HG02885 (cell line): ENCODE data around the gene CAMK2G.

Experiments used
- ATAC-seq: cut with Tn5 transposase; IDR thresholded peaks from one replicate; pipeline ENCODE4 v1.9.1; 2021; ENCODE audit warnings: mild to moderate bottlenecking; ENCODE audit not compliant: unreplicated experiment, poor library complexity

The CAMK2G gene

GRCh38 chr10:73865459-73866442 is 8.6 kb downstream of the CAMK2G start:
- peak; percentile 79 for ATAC-seq

DNA sequence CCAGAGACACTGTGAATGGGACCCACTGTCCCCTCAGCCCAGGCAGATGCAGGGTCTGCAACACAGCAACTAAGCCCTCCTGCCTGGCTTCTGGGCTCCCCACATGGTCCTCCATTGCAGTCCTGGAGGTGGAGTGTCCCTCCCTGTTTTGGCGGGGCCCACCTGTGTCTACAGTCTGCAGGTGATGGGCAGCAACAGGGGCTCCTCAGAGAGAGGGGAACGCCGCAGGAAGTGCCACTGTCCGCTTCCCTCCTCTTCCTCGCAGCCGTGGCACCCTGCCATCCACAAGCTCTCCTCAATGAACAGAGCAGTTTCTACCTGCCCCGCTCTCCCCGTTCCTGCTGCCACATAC is 9.3 kb downstream of the CAMK2G start:
- no peak for ATAC-seq

GRCh38 chr10:73864229-73864628 is 10.1 kb downstream of the CAMK2G start:
- ATAC-seq = no peak

DNA sequence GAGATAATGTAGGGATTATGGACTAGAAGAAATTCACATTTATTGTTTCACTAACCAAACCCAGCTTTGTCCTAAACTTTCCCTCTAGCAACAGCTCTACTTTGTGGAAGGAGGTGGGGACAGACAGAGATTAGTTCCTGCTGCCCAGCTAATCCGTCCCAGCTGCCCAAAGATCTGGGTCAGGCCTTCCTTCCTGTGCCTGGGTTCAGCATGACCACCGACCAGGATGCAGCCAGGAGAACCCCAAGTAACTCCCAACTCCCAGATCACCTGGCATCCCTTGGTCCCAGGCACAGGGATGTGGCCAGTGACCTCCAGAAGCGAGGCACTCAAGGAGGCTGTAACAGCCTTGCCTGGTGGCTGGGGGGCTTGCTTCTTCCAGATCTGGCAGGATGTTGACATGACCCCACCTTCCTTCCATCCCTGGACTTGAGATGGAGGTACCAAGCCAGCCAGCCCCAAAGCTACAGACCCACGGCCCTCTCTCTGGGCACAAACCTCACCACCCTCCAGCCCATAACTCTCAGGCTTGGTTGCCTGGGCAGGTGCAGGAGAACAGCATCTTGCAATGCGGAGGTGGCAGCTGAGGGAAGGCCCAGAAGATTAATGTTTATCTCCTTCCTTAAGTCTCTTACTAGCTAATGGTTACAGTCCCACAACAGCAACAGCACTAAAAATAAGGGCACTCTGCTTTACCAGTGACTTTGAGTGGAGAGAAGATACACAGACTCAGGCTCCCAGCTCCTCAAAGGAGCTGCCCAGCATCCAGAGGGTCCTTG is 11.1 kb downstream of the CAMK2G start:
- no peak for ATAC-seq

- no peak for ATAC-seq
These were observed 12.3 kb downstream of the CAMK2G start for GRCh38 chr10:73862011-73862410.

DNA sequence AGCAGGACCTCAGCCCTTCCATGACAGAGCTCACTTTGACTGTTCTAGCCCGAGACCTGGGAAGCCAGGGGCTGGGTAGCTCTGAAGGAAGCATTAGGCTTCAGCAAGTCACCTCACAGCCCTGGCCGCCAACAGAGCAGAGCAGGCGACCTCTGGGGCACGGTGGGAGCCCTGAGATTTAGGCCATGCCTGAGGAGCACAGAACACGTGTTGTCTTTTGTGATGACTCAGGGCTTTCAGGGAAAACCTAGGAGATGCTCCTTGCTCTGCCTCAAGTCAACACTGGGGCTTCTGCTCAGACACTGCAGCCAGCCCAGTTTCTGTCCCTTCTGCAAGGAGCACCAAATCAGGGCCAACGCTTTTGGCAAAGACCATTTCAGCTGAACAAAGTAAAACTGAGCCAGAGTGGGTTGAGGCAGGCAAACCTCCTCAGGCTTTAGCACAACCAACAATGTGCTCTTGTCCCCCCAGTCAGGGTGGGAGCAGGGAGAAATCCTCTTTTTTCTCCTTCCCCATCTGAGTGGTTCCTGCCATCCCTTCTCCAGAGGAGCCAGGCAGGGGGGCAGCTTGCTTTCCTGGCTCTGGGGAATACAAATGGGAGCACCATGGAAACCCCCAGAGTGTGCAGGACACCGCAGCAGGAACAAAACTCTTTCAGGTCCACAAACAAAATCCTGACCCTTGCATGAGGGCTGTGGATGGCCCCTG is 14.4 kb downstream of the CAMK2G start:
- no peak for ATAC-seq

GRCh38 chr10:73859428-73859783 is 14.9 kb downstream of the CAMK2G start:
- no peak for ATAC-seq

DNA sequence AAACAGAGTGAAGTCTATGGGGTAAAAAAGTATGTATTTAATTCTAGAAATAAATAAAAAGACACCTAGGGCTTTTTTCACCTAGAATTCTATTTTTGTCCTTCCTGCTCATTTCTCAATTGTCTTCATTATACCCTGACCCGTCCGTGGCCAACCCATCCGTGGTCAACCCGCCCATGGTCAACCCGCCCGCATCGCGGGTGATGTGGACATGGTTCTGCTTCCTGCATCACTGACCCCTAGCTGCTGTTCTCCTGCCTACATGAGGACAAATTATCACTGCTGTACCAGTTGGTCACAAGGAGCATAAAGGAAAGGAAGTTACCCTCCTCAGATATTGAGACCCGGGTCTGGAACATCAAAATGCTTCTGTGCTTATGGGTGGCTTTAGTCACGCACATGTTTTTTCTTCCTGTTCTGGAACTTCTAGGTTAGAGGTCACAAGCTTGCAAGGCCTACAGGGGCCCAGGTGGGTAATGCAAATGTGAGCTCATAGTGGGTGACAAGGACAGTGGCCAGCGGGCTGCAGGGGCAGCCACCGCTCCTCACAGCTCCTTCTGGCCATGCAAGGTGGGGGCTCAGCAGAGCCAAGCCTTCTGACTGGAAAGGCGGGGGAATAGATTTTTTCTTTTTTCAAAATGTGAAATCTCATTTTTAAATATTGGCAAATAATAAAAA is 15.5 kb downstream of the CAMK2G start:
- no peak for ATAC-seq

- no peak for ATAC-seq
These were observed 16.2 kb downstream of the CAMK2G start for GRCh38 chr10:73858013-73858708.

- ATAC-seq = no peak
These were observed 16.9 kb downstream of the CAMK2G start for GRCh38 chr10:73857446-73857845.

GRCh38 chr10:73856261-73856660 is 18.1 kb downstream of the CAMK2G start:
- ATAC-seq = no peak

- no peak for ATAC-seq
These were observed 18.9 kb downstream of the CAMK2G start for GRCh38 chr10:73855413-73855812.

GRCh38 chr10:73854310-73854709 is 20.0 kb downstream of the CAMK2G start:
- no peak for ATAC-seq

GRCh38 chr10:73853196-73853595 is 21.2 kb downstream of the CAMK2G start:
- ATAC-seq = no peak

GRCh38 chr10:73850863-73851461 is 23.4 kb downstream of the CAMK2G start:
- ATAC-seq = no peak

DNA sequence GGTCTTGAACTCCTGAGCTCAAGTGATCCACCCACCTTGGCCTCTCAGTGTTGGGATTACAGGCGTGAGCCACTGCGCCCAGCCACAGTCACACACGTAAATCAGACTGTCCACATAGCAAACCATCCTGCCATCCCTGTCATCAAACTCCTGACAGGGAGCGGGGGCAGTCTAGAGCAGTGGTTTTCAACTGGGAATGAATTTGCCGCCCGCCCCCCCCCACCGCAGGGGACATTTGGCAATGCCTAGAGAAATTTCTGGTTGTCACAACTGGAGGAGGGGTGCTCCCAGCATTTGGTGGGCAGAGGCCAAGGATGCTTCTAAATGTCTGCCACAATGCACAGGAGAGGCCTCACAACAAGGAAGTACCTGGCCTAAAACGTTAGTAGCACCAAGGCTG is 24.1 kb downstream of the CAMK2G start:
- no peak for ATAC-seq

DNA sequence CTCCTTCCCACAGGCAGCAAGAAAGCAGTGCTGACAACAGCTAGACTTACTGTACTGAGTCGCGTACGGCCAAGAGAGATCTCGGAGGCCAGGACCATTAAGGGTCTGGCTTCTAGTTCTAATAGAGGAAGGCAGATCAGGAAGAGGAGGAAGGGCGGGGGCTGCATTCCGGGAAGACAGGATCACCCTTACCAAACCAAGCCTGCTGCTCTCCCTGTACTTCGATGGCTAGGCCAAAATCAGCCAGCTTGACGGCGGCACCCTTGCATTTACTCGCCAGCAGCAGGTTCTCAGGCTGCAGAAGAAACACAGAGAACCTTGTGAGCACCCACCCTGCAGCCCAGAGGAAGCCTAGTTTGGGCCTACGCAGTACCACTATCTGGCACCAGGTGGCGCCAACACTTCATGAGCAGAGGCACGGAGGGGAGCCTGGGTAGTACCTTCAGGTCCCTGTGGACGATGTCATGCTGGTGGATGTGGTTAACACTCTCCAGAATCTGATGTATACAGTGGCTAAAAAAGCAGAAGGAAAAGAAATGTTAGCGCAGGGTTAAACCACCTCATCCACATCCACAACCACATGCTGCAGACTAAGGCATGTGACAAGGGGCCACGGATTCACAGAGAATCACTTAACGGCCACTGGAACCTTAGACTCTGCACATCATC is 25.4 kb downstream of the CAMK2G start:
- peak; percentile 90 for ATAC-seq

- no peak for ATAC-seq
These were observed 27.3 kb downstream of the CAMK2G start for GRCh38 chr10:73847031-73847430.

GRCh38 chr10:73843261-73843660 is 31.1 kb downstream of the CAMK2G start:
- ATAC-seq = no peak
